COLO829 (cell line): ENCODE measurements around the gene TNFAIP8L1.
"Not testable (repeated sequence)": the region's sequence is repeated elsewhere in the genome, so short reads cannot be mapped to it uniquely, and the experiment has no call there.

Experiments
- DNase-seq: peaks from one replicate; pipeline ENCODE4 v3.0.0; 2012; ENCODE audit warnings: low spot score

Gene TNFAIP8L1

GRCh38 chr19:4678881-4679790, 39.8 kb downstream of the TNFAIP8L1 start:
- DNase-seq = peak; percentile 19

GRCh38 chr19:4680021-4680420, 40.7 kb downstream of the TNFAIP8L1 start:
- not testable (repeated sequence) for DNase-seq

- DNase-seq = no peak
Observed at GRCh38 chr19:4682417-4683200, 43.3 kb downstream of the TNFAIP8L1 start.

GRCh38 chr19:4684312-4685095, 45.2 kb downstream of the TNFAIP8L1 start:
- DNase-seq = no peak

- no peak for DNase-seq
Observed at GRCh38 chr19:4686700-4687099, 47.4 kb downstream of the TNFAIP8L1 start.

GRCh38 chr19:4687396-4687795, 48.1 kb downstream of the TNFAIP8L1 start:
- no peak for DNase-seq

GRCh38 chr19:4688587-4688986, 49.3 kb downstream of the TNFAIP8L1 start:
- DNase-seq = no peak

- no peak for DNase-seq
Observed at GRCh38 chr19:4689403-4689802, 50.1 kb downstream of the TNFAIP8L1 start.

GRCh38 chr19:4690361-4690760, 51.0 kb downstream of the TNFAIP8L1 start:
- no peak for DNase-seq

GRCh38 chr19:4691373-4691772, 52.1 kb downstream of the TNFAIP8L1 start:
- DNase-seq = no peak

GRCh38 chr19:4692251-4693077, 53.1 kb downstream of the TNFAIP8L1 start:
- DNase-seq = no peak

GRCh38 chr19:4693078-4693350, 53.7 kb downstream of the TNFAIP8L1 start:
- DNase-seq = no peak

- no peak for DNase-seq
Observed at GRCh38 chr19:4693471-4694121, 54.3 kb downstream of the TNFAIP8L1 start.

GRCh38 chr19:4694211-4694987, 55.1 kb downstream of the TNFAIP8L1 start:
- peak; percentile 96 for DNase-seq

GRCh38 chr19:4695224-4695731, 56.0 kb downstream of the TNFAIP8L1 start:
- DNase-seq = no peak

GRCh38 chr19:4697304-4697703, 58.0 kb downstream of the TNFAIP8L1 start:
- DNase-seq = no peak

GRCh38 chr19:4699826-4700692, 60.7 kb downstream of the TNFAIP8L1 start:
- DNase-seq = no peak

GRCh38 chr19:4700693-4700970, 61.3 kb downstream of the TNFAIP8L1 start:
- no peak for DNase-seq

GRCh38 chr19:4701557-4701956, 62.2 kb downstream of the TNFAIP8L1 start:
- DNase-seq = no peak
